ENCODE results near the gene BCAS3.

- TF ChIP-seq CTCF (conservative IDR thresholded peaks at IDR 0.05) = no peak
- no peak for TF ChIP-seq ZFX (IDR thresholded peaks at IDR 0.05)
Measured at GRCh38 chr17:60939318-60939717, 261.7 kb downstream of the BCAS3 start.

All from C4-2B (cell line).